K562 (cell line): ENCODE results near the gene LRRC25. TPM values are rescaled to one million over a fixed set of nuclear protein-coding genes. Genes with fewer than 3 reads are reported as not detected.

Source experiments
- MAX ChIP-seq: sonication (generic); formaldehyde crosslinking; IDR thresholded peaks from 2 replicates; pipeline ENCODE4 v1.9.0; 2022; ENCODE audit warnings: mild to moderate bottlenecking, missing genetic modification reagents
- MLX ChIP-seq, 2 experiments: fragments of 450-650 bp in 1 of 2; sonication (generic) in 1 of 2; formaldehyde crosslinking; conservative IDR thresholded peaks; 2 replicates each; pipeline versions ENCODE4 v1.4.0 to v1.8.1; 2020 to 2022; ENCODE audit warnings: mild to moderate bottlenecking in 1 of 2, missing genetic modification reagents in 1 of 2
- NR2F6 ChIP-seq: fragments of 450-650 bp; formaldehyde crosslinking; IDR thresholded peaks from 2 replicates; pipeline ENCODE4 v1.4.0; 2020; ENCODE audit warnings: mild to moderate bottlenecking
- PRDM10 ChIP-seq: fragments of 450-650 bp; IDR thresholded peaks from 2 replicates; pipeline ENCODE4 v1.6.1; 2018; ENCODE audit not compliant: partially characterized antibody
- RCOR1 ChIP-seq, 2 experiments: IDR thresholded peaks; 2 replicates each; pipeline ENCODE4 v1.6.1; 2012; ENCODE audit warnings: low read depth in 2 of 2, low read length in 2 of 2, borderline replicate concordance in 1 of 2, improper control_type of control experiment in 1 of 2
- ZNF316 ChIP-seq: fragments of 450-650 bp; IDR thresholded peaks from 2 replicates; pipeline ENCODE4 v1.6.1; 2016
- polyA plus RNA-seq, 8 experiments: library from polyadenylated mRNA; depleted of rRNA in 4 of 8; stranded (reverse) in 5 of 8; unstranded in 3 of 8; fragments of >200 nt; fragmentation: Nextera tagmentation in 2 of 8; fragmentation: Illumina TruSeq in 1 of 8; extraction: Ambion mirVana in 2 of 8; extraction: Trizol in 1 of 8; gene quantifications; 2 replicates each; pipeline versions ENCODE4 v1.2.1 to v1.2.3, GENCODE V29; 2011 to 2014; ENCODE audit warnings: inconsistent platforms in 1 of 8, missing spikeins in 1 of 8
- total RNA-seq, 7 experiments: library from RNA; depleted of rRNA in 6 of 7; stranded (reverse); fragments of >200 nt in 6 of 7; fragmentation: Illumina TruSeq in 2 of 7; extraction: Trizol in 2 of 7; gene quantifications; 2 replicates each; pipeline versions ENCODE4 v1.2.1 to v1.2.3, GENCODE V29; 2011 to 2021; ENCODE audit warnings: low replicate concordance in 1 of 7
- TF ChIP-seq, protein P1 (sequence below), 3 experiments: IDR thresholded peaks in 2 of 3; conservative IDR thresholded peaks in 1 of 3; 2 replicates each; pipeline ENCODE4 v1.5.1; 2011 to 2012; ENCODE audit warnings: low read length in 3 of 3, mild to moderate bottlenecking in 3 of 3, control low read depth in 2 of 3, improper control_type of control experiment in 1 of 3, inconsistent platforms in 1 of 3, low read depth in 1 of 3, mixed read lengths in 1 of 3, moderate library complexity in 1 of 3; ENCODE audit not compliant: insufficient read depth in 2 of 3
- TF ChIP-seq, protein P2 (sequence below), 2 experiments: fragments of 450-650 bp; formaldehyde crosslinking in 1 of 2; IDR thresholded peaks; 2 replicates each; pipeline versions ENCODE4 v1.4.0 to v1.6.1; 2014 to 2020; ENCODE audit warnings: mild to moderate bottlenecking in 2 of 2, borderline replicate concordance in 1 of 2, low read depth in 1 of 2
- TF ChIP-seq, protein P3 (sequence below), 2 experiments: IDR thresholded peaks; 2 replicates each; pipeline ENCODE4 v1.6.1; 2011; ENCODE audit warnings: borderline replicate concordance in 1 of 2, control low read depth in 1 of 2, low read depth in 1 of 2, low read length in 1 of 2, mild to moderate bottlenecking in 1 of 2, mixed read lengths in 1 of 2, moderate library complexity in 1 of 2; ENCODE audit not compliant: insufficient read depth in 1 of 2, insufficient read length in 1 of 2, poor library complexity in 1 of 2, severe bottlenecking in 1 of 2; ENCODE audit errors: extremely low read depth in 1 of 2

Gene LRRC25
- total and polyA plus RNA-seq, 9 of the 15 experiments (the other 6 are each of a cell fraction or from before 2014, with no cell fraction given) = 0.07 to 0.36 (median 0.10) TPM; not detected in 3

DNA sequence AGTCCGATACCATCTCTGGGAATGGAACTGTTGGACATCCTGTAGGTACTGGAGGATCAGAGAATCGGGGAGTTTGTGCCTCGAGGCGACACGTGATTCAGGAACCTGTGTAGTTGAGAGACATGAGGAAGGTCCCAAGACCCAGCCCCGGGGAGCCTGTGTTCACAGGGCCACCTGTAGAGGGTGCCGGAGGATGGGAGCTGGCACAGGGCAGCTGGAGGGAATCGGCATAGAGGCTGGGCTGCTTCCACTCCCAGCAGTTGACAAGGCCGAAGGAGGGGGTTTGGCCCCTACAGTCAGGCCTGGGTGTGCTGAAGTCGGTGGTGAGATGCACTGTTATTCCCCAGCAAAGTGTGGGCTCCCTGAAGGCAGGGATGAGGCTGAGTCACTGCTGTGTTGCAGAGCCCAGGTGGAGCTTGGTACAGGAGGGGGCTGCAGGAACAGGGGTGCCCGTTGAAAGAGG, 43.0 kb upstream of the LRRC25 start (continued):
- TF ChIP-seq MAX (CRISPR knock-in tag) (peak; percentile 58; the same call in 1 of the 2 replicates), RCOR1 (IDR thresholded peaks at IDR 0.05; ENCODE audit: borderline replicate concordance in 1 of 2, low read depth in 2 of 2, low read length in 2 of 2) (0 out of 4 replicates have a peak, but pooled peaks of 1 of the 2 experiments have one; percentile 10), MLX (CRISPR knock-in tag; conservative IDR thresholded peaks at IDR 0.05) (no peak), ZNF316 (peak; percentile 71), NR2F6 (CRISPR knock-in tag) (no peak), PRDM10 (peak; percentile 44)
- TF ChIP-seq, protein P1, sequence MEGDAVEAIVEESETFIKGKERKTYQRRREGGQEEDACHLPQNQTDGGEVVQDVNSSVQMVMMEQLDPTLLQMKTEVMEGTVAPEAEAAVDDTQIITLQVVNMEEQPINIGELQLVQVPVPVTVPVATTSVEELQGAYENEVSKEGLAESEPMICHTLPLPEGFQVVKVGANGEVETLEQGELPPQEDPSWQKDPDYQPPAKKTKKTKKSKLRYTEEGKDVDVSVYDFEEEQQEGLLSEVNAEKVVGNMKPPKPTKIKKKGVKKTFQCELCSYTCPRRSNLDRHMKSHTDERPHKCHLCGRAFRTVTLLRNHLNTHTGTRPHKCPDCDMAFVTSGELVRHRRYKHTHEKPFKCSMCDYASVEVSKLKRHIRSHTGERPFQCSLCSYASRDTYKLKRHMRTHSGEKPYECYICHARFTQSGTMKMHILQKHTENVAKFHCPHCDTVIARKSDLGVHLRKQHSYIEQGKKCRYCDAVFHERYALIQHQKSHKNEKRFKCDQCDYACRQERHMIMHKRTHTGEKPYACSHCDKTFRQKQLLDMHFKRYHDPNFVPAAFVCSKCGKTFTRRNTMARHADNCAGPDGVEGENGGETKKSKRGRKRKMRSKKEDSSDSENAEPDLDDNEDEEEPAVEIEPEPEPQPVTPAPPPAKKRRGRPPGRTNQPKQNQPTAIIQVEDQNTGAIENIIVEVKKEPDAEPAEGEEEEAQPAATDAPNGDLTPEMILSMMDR (IDR thresholded peaks at IDR 0.05 in 2 of 3, conservative IDR thresholded peaks at IDR 0.05 in 1 of 3; ENCODE audit: insufficient read depth in 2 of 3, low read depth in 1 of 3, low read length in 3 of 3) = peak; percentile 60 to 66 (median 62)
- TF ChIP-seq, protein P2, sequence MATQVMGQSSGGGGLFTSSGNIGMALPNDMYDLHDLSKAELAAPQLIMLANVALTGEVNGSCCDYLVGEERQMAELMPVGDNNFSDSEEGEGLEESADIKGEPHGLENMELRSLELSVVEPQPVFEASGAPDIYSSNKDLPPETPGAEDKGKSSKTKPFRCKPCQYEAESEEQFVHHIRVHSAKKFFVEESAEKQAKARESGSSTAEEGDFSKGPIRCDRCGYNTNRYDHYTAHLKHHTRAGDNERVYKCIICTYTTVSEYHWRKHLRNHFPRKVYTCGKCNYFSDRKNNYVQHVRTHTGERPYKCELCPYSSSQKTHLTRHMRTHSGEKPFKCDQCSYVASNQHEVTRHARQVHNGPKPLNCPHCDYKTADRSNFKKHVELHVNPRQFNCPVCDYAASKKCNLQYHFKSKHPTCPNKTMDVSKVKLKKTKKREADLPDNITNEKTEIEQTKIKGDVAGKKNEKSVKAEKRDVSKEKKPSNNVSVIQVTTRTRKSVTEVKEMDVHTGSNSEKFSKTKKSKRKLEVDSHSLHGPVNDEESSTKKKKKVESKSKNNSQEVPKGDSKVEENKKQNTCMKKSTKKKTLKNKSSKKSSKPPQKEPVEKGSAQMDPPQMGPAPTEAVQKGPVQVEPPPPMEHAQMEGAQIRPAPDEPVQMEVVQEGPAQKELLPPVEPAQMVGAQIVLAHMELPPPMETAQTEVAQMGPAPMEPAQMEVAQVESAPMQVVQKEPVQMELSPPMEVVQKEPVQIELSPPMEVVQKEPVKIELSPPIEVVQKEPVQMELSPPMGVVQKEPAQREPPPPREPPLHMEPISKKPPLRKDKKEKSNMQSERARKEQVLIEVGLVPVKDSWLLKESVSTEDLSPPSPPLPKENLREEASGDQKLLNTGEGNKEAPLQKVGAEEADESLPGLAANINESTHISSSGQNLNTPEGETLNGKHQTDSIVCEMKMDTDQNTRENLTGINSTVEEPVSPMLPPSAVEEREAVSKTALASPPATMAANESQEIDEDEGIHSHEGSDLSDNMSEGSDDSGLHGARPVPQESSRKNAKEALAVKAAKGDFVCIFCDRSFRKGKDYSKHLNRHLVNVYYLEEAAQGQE (IDR thresholded peaks at IDR 0.05; ENCODE audit: borderline replicate concordance) = 0 out of 2 replicates have a peak, but pooled peaks have one; percentile 32
- TF ChIP-seq, protein P2 (CRISPR knock-in tag; IDR thresholded peaks at IDR 0.05; ENCODE audit: low read depth) = no peak
- TF ChIP-seq, protein P3, sequence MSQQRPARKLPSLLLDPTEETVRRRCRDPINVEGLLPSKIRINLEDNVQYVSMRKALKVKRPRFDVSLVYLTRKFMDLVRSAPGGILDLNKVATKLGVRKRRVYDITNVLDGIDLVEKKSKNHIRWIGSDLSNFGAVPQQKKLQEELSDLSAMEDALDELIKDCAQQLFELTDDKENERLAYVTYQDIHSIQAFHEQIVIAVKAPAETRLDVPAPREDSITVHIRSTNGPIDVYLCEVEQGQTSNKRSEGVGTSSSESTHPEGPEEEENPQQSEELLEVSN (IDR thresholded peaks at IDR 0.05; ENCODE audit: borderline replicate concordance in 1 of 2, extremely low read depth in 1 of 2, insufficient read depth in 1 of 2, insufficient read length in 1 of 2, low read depth in 1 of 2, low read length in 1 of 2, poor library complexity in 1 of 2, severe bottlenecking in 1 of 2) = peak in 1 of 2 experiments; percentile 41
